CD4-positive, alpha-beta T cell treated with Interleukin-15 for 4 hours (primary cell): ENCODE measurements around the gene RAB13.

ENCODE experiments used
- DNase-seq: peaks from one replicate; pipeline ENCODE4 v3.0.0-alpha.2; 2020; ENCODE audit warnings: low spot score

RAB13 gene

DNA sequence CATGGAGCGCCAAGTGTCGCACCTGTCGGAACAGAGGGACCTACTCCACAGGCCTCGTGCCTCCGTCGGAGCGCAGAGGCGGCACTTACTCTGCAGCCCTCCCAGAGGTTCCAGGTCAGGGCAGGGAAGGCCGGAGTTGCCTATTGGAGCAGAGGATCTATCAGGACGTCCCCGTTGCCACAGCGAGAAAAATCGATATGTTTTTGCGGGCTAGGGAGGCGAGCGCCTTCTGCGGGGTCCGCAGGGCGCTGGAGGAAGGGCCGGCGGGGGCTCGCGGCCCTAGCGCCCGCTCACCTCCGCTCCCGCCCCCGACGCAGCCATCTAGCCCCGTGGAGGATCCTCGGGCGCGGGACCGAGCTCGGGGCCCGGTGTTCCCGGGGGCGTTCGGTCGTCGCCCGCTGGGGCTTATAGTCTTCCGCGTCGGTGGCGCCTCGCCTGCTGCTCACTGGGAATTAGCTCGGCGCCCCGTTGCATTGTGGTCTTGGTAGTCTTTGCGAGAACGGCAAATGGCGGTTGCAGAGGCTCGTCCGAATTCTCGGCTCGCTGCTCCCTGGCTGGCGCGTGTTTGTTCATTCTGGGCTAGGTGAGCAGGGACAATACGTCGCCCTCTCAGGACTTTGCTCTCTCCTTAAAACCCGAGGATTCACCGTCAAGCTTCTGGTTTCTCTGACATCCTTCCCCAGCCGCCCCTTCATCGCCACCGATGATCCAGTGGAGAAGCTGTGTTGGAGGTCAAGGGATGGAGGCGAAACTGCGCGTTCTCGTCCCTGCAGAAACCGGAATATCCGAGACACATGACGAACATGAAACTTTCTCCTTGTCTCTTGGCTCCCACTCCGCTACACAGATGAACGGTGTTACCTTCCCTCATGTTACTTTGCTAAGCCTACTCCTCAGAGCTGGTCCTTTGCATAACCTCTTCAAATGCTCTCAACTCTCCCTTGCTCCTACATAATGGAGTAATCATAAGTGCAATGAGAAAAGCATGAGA, 8.6 kb downstream of the RAB13 start, which contains the start of gene JTB:
Gene JTB (minus strand): TSS at position 425 of the 991 bp plus-strand sequence. CDS start 422 bp downstream, at position 3.
- DNase-seq = peak; percentile 79

DNA sequence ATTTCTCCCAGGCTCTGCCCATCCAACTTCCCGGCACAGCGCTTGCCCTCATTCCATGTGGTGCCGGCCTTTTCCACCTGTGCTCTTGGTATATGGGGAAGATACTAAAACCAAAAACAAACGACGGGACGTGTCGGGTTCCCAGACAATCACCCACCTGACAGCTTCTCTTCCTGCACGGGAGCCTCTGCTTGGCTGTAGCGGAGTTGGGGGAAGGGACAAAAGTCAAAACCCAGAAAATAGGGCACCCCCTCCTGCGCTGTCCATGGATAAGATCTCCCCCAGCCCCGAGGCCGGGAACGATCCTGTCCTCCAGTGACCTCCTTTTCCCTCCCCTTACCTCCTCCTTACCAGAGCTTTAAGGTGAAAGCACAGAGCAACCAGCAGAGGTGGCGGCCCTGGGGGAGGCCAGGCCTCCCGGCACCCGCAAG, 9.3 kb downstream of the RAB13 start:
- no peak for DNase-seq

DNA sequence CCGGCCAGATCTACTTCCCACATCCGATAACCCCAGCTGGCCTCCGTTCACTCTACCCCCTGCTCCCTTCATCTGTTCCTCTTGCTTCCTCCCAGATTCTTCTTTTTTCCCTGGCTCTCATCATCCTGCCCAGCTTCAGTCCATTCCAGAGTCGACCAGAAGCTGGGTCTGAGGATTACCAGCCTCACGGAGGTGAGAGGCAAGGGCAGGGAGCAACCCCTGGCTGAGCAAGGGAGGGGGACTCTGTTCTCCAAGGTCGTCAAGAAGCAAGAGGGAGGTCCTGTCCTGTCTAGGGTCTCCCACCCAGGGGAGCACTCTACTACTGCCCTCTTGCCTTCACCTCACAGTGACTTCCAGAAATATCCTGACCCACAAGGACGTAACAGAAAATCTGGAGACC, 12.6 kb downstream of the RAB13 start:
- DNase-seq = no peak

DNA sequence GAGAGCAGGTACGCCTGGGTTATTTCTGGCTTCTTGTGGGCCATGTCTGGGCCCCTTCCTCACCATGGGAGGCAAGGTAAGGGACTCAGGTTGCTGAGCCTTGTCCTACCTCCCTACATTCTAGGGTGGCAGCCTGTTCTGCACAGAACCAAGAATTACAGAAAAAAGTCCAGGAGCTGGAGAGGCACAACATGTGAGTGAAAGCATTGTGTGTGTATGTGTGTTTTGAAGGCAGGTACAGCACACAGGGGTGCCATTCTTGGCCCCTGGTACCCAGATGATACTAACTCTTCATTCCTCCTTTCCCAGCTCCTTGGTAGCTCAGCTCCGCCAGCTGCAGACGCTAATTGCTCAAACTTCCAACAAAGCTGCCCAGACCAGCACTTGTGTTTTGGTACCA, 13.1 kb downstream of the RAB13 start:
- DNase-seq = no peak

DNA sequence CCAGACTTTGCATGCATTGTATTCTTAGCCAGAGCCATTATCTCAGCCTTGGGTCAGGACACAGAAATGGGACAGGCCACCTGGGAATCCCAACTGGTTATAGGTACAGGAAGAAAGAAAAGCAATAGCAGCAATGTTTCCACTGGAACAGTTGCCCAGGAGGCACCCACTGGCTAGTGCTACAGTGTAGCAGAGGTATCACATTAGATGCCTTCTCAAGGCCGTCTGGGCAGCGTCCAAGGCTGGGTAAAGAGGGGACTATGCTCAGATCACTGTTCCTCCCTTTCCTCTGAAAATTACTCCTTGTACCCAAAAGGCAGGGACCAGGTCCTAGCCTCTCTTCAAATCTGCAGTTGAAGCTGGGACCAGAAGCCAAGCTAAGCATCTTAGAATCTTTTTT, 15.8 kb downstream of the RAB13 start:
- no peak for DNase-seq

DNA sequence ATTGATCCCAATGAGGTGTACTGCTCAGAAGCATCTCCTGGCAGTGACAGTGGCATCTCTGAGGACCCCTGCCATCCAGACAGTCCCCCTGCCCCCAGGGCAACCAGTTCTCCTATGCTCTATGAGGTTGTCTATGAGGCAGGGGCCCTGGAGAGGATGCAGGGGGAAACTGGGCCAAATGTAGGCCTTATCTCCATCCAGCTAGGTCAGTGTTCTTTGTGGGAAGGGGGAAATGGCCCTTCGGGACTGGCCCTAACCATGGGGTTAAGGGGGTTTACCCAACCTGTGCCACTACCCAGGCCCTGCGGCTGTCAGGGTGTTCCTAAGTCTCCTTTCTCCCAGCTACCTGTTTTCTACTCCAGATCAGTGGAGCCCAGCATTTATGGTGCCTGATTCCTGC, 17.2 kb downstream of the RAB13 start:
- DNase-seq = no peak

DNA sequence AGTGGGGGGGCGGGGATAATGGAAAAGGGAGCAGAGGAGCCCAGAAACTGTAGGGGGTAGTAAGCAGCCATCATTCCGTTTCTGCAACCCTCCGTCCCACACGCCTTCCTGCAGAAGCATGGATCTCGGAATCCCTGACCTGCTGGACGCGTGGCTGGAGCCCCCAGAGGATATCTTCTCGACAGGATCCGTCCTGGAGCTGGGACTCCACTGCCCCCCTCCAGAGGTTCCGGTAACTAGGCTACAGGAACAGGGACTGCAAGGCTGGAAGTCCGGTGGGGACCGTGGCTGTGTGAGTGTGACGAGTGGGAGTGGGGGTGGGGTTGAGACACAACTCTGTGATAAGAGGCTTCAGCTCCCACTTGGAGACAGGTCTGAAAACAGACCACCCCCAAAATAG, 17.7 kb downstream of the RAB13 start:
- DNase-seq = no peak

DNA sequence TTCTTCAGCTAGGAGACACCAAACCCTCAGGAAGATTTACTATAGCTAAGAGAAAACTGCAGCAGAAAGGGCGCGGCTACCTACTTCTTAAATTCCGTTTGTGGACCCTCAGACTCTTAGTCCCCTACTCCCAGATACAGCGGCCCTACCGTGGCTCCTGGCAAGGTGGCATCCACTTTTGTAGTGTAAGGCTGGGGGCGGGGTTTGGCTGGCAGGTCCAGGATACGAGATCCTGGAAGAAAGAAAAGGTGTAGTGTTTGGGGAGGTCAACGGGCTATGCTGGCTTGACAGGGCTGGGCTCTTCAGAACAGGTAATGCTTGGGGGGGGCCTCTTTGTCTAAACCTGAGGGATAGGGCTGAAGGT, 18.2 kb downstream of the RAB13 start:
- DNase-seq = no peak

DNA sequence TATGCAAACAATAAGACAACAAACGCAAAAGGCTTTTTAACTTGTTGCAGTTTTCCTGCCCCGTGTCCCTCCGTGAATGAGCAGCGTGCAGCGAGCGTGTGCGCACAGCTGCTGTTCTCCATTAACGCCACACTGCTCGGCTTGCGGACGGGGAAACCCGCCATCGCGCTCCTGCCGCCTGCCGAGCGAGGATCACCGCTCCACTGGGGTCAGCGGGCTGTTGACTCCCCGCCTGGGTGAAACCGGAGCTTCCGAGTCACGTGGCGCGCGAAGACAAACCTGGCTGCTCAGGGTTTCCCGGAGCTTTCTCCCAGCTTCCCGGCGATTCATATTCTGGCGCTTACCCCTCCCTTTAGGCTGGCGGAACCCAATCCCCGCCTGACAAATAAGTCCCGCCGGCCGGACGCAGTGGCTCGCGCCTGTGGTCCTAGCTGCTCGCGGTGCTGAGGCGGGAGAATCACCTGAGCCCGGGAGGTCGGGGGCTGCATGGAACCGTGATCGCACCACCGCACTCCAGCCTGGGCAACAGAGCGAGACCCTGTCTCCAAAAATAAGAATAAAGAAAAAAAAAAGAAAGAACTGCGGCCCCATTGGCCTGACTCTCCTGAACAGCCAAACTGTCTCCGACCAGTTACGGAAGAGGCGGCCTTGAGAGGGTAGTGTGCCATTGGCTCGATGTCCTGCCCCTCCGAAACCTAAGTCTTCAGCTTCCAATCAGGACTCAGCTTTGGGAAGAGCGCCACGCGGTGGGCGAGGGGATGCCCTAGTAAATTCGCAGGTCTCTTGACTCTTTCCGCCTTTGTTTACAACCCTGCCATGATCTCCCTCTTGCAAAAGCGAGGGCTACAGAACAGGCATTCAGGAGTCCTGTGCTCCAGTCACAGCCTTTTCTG, 18.8 kb downstream of the RAB13 start, which contains the start of gene CREB3L4:
Gene CREB3L4 (plus strand): TSS at position 796 of the 893 bp plus-strand sequence. CDS start 624 bp downstream, outside the sequence.
- peak; percentile 89 for DNase-seq

DNA sequence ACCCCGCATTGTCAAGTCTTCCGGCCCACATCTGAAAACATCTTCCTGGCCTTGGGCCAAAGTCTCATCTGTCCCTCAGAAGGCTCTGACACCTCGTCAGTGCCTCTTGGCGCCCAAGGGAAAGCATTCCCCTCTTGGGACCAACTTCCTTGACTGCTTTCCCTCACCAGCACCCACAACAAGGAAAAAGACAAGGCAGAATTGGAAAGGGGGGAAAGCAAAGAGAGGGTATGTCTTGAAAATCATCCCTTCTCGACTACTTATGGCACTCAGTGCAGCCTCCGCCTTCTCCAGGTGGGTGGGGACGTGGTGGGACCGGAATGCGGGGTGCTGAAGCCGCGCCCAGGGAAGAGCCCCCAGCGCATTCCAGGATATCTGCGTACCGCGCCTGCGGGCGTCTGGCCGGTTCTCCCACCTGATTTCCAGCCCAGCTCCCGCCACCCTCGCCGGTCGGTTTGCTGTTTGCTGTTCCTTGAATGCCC, 22.2 kb downstream of the RAB13 start:
- no peak for DNase-seq

DNA sequence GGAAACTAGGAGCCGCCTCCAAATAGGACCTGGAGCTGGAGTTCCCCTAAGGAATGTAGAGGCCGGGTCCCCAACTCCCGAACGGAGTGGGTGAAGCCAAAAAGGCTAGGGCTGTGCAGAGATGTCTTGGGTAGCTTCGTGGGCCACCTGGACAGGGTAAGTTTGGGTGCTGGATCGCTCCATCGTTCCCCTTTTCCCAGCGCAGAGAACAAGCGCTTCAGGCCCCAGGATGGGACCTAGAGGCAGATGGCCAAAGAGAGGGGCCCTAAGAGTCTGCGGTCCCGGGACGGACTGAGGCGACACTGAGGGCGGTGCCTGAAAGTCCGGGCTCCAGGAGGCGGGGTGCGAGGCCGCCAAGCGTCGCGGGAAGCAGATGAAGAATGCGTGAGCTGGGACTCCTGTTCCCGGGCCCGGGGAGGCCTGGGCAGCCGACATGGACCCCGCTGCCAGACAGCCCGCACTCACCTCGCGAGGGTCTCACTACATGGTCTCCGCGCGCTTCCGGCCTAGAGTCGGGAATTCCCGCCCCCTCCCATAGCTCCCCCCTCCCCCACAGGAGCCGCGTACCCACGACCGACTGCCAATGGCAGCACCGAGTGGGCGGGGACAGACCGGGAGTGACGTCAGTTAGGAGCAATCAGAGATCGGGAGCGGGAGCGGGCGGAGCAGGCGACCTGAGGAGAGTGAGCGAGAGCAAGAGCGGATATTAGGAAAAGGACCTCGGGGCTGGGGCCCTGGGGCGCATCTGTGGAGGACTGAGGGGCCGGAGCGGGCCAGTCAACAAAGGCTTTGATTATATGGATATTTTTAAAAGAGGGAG, 22.9 kb downstream of the RAB13 start, which contains the start of gene SLC39A1:
Gene SLC39A1 (minus strand): TSS at position 508 of the 820 bp plus-strand sequence. CDS start 822 bp downstream, outside the sequence.
- DNase-seq = peak; percentile 91

DNA sequence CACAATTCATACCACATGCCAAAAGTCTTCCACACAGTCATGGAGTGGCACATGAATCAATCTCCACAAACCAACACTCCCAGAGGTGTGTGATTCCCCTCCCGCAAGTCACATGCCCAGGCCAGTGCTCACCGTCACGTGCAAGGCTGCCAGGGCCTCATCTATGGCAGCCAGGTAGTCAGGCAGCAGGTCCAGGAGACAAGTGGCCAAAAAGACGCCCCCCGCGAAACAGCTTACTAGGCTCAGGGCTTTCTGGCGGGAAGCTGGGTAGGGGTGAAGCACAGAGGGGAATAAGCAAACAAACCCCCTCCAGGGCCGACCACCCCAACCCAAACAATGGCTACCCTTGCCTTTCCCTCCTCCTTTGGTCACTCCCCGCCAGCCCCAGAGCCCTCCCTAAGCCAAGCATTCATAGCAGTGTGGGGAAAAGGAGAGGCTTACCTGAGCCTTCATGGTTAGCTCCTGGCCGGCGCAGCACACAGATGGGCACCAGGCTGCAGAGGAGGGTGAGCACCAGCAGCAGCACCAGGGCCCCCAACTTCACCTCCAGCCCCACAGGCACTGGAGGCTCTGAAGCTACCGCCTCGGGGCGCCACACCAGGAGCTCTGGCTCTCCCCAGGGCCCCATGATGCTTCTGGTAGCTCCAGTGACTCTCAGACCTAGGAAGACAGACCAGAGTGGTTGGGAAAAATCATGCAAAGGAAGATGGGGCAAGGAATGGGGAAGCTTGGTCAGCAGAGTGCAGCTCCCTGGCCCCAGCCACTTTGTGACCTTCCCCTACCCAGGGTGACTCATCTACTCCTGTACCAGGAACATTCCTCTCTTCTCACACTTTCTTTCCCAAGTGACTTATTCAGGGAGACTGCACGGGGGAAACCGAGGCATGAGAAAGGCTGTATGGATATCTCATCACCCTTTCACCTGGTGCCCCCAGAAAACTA, 23.8 kb downstream of the RAB13 start:
- no peak for DNase-seq

DNA sequence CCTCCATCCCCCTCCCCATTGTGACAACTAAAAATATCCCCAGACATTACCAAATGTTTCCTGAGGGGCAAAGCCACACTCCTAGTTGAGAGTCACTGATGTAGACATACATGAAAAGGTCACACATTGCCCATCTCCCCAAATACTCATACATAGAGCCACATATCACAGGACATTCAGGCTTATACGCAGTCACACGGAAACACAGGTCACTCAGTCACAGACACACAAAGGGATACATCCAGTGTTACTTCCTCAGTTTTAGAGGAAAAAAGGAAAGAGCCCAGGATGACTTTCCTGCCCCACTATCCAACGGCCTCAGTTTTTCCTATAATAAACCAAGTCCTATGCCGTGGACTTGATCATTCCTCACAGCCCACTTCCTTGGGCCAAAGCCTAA, 24.7 kb downstream of the RAB13 start:
- no peak for DNase-seq

DNA sequence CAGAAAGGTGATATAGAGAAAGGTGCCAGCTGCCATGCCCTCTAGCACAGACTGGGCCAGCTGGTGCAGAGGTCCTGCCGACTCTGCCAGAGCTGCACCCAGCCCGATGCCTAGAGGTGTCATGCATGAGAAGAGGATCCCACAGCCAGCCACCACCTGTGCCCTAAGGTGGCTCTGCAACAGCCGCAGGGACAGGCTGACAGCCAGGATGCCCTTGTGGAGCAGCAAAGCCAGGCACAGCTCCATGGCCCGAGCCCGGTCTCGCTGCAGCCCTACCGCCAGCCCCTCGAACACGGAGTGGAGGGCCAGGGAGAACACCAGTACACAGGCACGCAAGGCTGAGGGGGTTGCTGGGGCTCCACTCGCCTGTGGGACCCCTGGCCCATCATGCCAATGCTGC, 25.9 kb downstream of the RAB13 start:
- no peak for DNase-seq

DNA sequence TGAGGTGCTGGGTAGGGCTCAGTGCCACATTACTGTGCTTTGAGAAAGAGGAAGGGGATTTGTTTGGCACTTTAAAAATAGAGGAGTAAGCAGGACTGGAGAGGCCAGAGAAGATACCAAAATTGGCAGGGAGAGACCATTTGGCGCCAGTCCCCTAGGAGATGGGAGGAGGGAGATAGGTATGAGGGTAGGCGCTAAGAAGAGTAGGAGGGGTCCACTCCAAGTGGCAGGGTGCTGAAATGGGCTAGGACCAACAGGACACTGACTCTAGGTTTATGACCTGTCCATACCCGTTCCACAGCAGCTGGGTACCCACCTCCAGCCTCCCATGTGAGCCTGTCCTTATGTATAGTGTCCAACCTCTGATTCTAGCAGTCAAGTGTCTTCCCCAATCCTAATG, 26.7 kb downstream of the RAB13 start:
- no peak for DNase-seq

DNA sequence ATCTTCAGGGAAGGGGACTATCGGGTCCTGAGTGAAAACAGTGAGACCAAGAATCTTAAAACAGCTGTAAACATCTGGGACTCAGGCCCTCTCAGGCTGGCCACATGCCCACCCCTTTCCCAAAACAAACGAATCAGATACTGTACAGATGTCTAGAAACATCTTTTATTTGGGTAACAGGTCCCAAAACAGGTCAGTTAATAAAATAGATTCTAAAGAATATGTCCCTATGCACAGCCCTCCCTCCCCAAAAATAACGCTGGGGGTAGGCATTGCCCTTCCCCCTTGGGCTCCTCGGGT, 27.2 kb downstream of the RAB13 start:
- DNase-seq = no peak

DNA sequence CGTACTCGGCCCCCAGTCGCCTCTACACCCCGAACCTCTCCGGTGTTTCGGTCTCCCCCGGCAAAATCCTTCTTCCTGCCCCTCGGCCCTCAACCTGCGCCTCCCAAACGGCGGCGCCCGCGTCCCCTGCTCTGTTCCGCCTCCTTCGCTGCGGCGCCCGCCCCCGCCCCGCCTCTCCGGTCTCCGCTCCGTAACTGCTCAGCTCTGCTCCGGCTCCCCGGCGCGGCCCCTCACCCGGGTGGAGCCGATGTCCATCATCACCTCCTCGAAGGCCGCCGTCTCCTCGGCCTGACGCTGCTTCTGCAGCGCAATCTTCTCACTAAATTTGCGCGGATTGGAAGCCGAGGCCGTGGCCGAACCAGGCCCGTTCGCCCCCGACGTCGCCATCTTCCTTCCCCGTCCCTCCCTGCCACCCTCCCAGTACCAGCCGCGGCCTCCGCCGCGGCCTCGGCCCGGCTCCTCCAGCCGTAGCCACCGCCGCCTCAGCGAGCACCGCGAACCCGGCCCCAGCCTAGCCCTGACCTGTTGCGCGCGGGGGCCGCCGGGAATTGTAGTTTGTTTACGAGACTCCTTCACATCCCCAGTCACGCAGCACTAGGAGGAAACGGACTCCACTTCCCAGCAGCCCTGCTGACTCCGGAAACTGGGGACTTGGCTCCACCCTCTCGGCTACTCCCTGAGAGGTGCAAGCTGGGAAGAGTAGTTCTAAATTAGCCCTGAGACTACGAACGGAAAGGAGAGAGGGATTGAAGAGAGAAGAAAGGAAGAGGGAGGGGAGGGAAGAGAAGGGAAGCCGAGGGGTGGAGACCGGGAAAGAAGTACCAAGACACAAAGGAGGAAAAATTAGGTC, 27.8 kb downstream of the RAB13 start, which contains the start of gene CRTC2:
Gene CRTC2 (minus strand): TSS at position 502 of the 850 bp plus-strand sequence. CDS start 115 bp downstream, at position 387.
- DNase-seq = peak; percentile 97

DNA sequence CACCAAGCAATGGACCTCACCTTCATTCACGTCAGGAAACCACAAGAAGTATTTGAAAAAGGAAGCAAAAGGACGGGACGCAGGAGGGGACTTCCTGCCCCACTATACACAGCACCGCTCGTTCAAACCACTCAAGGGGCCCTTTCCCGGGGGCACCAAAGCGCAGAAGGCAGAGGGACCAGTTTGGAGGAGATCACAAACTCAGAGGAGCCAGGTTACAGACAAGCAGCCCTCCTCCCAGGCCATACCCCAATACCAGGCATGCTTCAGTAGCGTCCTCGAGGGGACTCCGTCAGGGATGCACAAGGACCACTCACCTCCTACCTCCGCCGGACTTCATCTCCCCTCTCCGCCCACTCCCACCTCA, 28.4 kb downstream of the RAB13 start:
- peak; percentile 39 for DNase-seq

DNA sequence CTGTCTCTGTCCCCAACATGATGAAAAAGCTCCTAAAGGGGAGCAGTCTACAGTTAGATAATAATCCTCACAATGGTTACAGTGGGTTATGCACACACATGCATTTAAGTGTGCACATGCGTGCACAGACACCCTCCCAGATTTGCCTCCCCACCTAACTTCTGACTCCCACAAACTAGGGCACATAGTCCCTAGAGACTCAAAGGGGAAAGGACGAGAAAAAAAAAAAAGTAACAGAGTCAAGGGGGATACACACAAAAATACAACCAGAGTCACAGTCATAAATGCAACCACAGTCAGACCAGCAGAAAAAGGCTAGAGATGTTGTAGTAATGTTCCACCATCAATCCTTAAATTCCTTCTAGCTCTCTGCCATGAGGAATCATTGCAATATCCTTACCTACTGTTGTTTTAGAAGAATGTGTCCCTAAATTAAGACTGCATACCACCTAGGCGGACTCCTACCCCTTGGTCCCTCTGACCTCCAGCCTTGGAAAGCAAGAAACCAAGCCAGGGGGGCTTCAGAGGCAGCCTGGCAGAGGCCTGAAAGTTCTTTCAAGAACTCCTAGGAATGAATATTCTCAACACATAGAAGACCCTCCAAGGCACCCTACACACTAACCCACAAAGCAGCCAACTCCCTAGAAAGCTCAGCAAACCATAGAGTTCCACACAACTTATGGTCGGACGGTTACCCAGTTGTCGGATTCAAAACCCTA, 29.0 kb downstream of the RAB13 start:
- DNase-seq = no peak
